HT-29 (cell line): ENCODE measurements around the gene PC. TPM values are rescaled to one million over a fixed set of nuclear protein-coding genes. Genes with fewer than 3 reads are reported as not detected.

Experiments
- small RNA-seq: library from RNA; depleted of rRNA; stranded (forward); fragments of <200 nt; gene quantifications from one replicate; pipeline ENCODE3, GENCODE V24; 2014
- total RNA-seq: library from RNA; depleted of rRNA; stranded (reverse); fragments of >200 nt; shearing (Covaris generic); gene quantifications from 2 replicates; pipeline ENCODE4 v1.2.3, GENCODE V29; 2014; rRNA removed

The PC gene
- total RNA-seq, 1 experiment from 2014 or later = 48.8 TPM

Small RNA genes lying within 50 kb of the gene (small RNA-seq; reads per million reads assigned to genes)
- gene MIR3163 (not detected), gene RNU7-23P (not detected)

Other genes with a start within 250 kb of the PC start
- 28.4 and 30.9 TPM in 2 replicates for gene SPTBN2, start 229.2 kb downstream of the PC start, total RNA-seq
- gene RCE1, start 114.9 kb downstream of the PC start, total RNA-seq = 122 and 138 TPM in 2 replicates
- 122 and 124 TPM in 2 replicates for gene LRFN4, start 101.3 kb downstream of the PC start, total RNA-seq
- 0.29 and 0.69 TPM in 2 replicates for gene C11orf86, start 16.9 kb upstream of the PC start, total RNA-seq
- gene SYT12, start 64.8 kb upstream of the PC start, total RNA-seq = 0.42 and 1.7 TPM in 2 replicates
- 54.3 and 62.8 TPM in 2 replicates for gene RHOD, start 98.5 kb upstream of the PC start, total RNA-seq
- 49.3 and 59.9 TPM in 2 replicates for gene KDM2A, start 160.9 kb upstream of the PC start, total RNA-seq